Choroid plexus epithelial cell (primary cell): ENCODE measurements around the gene RARB.

Source experiments
- DNase-seq: peaks from one replicate; pipeline ENCODE4 v3.0.0-alpha.2; 2010; ENCODE audit warnings: low read depth
- H3K4me3 ChIP-seq: 2 replicates; pipeline ENCODE4 v1.5.1; 2011; ENCODE audit warnings: low read depth, mild to moderate bottlenecking, control low read depth, low read length, moderate library complexity
- CTCF ChIP-seq: conservative IDR thresholded peaks from 2 replicates; pipeline ENCODE4 v1.5.1; 2011; ENCODE audit warnings: low read depth, mild to moderate bottlenecking, control low read depth, inconsistent platforms, low read length, moderate library complexity

RARB gene

GRCh38 chr3:25478211-25478757 is 50.2 kb downstream of the RARB start:
- TF ChIP-seq CTCF = no peak
- no peak for DNase-seq
- H3K4me3 ChIP-seq = no peak overlapping the region

- H3K4me3 ChIP-seq = no peak overlapping the region
- DNase-seq = peak; percentile 68
- no peak for TF ChIP-seq CTCF
Measured at GRCh38 chr3:25478964-25479726, 51.1 kb downstream of the RARB start.

GRCh38 chr3:25479727-25480010 is 51.6 kb downstream of the RARB start:
- DNase-seq = no peak
- no peak for TF ChIP-seq CTCF
- no peak overlapping the region for H3K4me3 ChIP-seq

GRCh38 chr3:25480811-25481210 is 52.7 kb downstream of the RARB start:
- no peak for TF ChIP-seq CTCF
- no peak for DNase-seq
- no peak overlapping the region for H3K4me3 ChIP-seq

- TF ChIP-seq CTCF = no peak
- DNase-seq = no peak
- H3K4me3 ChIP-seq = no peak overlapping the region
Measured at GRCh38 chr3:25481386-25481785, 53.3 kb downstream of the RARB start.

- H3K4me3 ChIP-seq = no peak overlapping the region
- TF ChIP-seq CTCF = no peak
- DNase-seq = peak; percentile 81
Measured at GRCh38 chr3:25483456-25483855, 55.4 kb downstream of the RARB start.

- no peak for DNase-seq
- TF ChIP-seq CTCF = no peak
- H3K4me3 ChIP-seq = no peak overlapping the region
Measured at GRCh38 chr3:25485673-25486072, 57.6 kb downstream of the RARB start.
